ENCODE measurements around the gene UBE2I.

DNA sequence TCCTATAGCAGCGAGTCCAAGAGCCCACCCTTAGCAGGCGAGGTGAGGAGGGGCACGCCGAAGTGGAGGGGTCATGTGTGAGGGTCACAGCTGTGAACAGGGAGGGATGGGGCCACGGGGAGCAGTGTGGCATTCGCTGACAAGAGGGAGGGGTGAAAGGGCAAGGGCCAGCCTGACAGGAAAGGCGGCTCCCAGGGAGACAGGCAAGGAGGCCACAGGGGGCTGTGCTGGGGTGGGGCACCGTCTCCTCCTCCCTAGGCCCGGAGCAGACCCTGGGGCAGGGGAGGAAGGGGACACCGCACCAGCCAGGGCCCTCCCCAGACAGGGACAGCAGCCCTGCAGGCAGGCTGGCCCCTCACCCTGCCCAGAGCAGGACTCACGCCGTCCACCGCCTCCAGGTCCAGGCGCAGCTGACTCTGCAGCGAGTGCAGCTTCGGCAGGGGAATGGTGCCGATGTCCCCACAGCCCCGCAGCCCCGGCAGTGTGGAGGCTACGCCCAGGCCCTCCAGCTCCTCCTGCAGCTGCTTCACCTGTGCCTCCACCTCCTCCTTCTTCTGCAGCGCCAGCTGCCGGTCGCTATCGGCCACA is 57.4 kb downstream of the UBE2I start:
- TF ChIP-seq, protein P1, sequence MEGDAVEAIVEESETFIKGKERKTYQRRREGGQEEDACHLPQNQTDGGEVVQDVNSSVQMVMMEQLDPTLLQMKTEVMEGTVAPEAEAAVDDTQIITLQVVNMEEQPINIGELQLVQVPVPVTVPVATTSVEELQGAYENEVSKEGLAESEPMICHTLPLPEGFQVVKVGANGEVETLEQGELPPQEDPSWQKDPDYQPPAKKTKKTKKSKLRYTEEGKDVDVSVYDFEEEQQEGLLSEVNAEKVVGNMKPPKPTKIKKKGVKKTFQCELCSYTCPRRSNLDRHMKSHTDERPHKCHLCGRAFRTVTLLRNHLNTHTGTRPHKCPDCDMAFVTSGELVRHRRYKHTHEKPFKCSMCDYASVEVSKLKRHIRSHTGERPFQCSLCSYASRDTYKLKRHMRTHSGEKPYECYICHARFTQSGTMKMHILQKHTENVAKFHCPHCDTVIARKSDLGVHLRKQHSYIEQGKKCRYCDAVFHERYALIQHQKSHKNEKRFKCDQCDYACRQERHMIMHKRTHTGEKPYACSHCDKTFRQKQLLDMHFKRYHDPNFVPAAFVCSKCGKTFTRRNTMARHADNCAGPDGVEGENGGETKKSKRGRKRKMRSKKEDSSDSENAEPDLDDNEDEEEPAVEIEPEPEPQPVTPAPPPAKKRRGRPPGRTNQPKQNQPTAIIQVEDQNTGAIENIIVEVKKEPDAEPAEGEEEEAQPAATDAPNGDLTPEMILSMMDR (IDR thresholded peaks at IDR 0.05), result no peak
- no peak for TF ChIP-seq POLR2A (IDR thresholded peaks at IDR 0.05)
